ES-I3 (cell line): Measurements from ENCODE around the gene ADRB2.

Experiments
- H3K36me3 ChIP-seq: 2 replicates; pipeline ENCODE4 v1.6.1; 2013; ENCODE audit warnings: mild to moderate bottlenecking, low read length, control low read depth, moderate library complexity; ENCODE audit not compliant: insufficient read depth
- H3K4me1 ChIP-seq: 2 replicates; pipeline ENCODE4 v1.6.1; 2013; ENCODE audit warnings: mild to moderate bottlenecking, control low read depth, low read length; ENCODE audit not compliant: insufficient read depth
- H3K9ac ChIP-seq: 2 replicates; pipeline ENCODE4 v1.6.1; 2013; ENCODE audit warnings: low read depth, mild to moderate bottlenecking, low read length, moderate library complexity
- H3K9me3 ChIP-seq: 2 replicates; pipeline ENCODE4 v1.6.1; 2013; ENCODE audit warnings: mild to moderate bottlenecking, low read length, moderate library complexity; ENCODE audit not compliant: control insufficient read depth, insufficient read depth

Gene ADRB2

DNA sequence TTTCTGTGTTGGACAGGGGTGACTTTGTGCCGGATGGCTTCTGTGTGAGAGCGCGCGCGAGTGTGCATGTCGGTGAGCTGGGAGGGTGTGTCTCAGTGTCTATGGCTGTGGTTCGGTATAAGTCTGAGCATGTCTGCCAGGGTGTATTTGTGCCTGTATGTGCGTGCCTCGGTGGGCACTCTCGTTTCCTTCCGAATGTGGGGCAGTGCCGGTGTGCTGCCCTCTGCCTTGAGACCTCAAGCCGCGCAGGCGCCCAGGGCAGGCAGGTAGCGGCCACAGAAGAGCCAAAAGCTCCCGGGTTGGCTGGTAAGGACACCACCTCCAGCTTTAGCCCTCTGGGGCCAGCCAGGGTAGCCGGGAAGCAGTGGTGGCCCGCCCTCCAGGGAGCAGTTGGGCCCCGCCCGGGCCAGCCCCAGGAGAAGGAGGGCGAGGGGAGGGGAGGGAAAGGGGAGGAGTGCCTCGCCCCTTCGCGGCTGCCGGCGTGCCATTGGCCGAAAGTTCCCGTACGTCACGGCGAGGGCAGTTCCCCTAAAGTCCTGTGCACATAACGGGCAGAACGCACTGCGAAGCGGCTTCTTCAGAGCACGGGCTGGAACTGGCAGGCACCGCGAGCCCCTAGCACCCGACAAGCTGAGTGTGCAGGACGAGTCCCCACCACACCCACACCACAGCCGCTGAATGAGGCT lies at the start of gene ADRB2:
TSS of gene ADRB2 (plus strand) at position 559 of the 686 bp plus-strand sequence. CDS start 221 bp downstream, outside the sequence.
- Histone ChIP-seq H3K36me3 (no peaks in the 10 kb centered on the region), H3K9me3 (no peaks in the 10 kb centered on the region), H3K9ac (peak within 1 kb of the TSS; percentile 54), H3K4me1 (no peaks in the 10 kb centered on the region)

DNA sequence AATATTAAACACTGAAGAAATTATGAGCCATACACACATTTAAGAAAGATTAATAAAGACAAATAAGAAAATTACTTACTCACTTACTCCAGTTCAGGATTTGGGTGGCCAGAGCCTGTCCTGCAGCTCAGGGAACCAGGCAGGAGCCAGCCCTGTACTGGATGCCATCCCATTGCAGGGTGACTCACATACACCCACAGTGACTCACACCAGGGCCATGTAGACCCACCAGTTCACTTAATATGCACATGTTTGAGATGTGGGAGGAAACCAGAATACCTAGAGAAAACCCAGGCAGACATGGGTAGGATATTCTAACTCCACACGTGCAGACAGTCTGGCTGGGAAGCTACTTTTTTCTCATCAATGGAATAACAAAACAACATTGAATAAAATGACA lies 49.6 kb upstream of the ADRB2 start:
- no peaks in the 10 kb centered on the region for H3K36me3 ChIP-seq
- peaks cover 5% of the 10 kb centered on the region; the same call in 1 of the 2 replicates for H3K4me1 ChIP-seq
- no peak overlapping the region for H3K9ac ChIP-seq
- no peaks in the 10 kb centered on the region for H3K9me3 ChIP-seq

DNA sequence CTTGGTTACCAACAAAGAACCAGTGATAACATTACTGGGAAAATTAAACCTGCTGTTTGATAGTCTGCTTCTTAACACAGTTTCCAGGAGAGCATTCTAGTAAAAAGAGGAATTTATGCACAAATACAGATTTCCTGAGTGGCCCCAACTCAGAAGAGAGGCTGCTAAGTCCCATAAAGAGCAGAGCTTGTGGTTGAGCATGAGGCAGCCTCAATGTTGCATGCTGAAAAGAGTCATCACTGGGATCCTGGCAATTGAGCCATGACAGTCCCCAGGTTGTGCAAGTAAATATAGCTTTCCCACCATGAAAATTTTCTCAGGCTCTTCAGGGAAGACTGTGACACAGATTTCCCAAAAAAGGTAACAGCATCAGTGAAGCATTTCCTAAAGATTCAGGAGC lies 47.5 kb upstream of the ADRB2 start:
- Histone ChIP-seq H3K36me3 (no peaks in the 10 kb centered on the region), H3K9ac (no peak overlapping the region), H3K9me3 (no peaks in the 10 kb centered on the region), H3K4me1 (peaks cover 4% of the 10 kb centered on the region; the same call in 1 of the 2 replicates)

DNA sequence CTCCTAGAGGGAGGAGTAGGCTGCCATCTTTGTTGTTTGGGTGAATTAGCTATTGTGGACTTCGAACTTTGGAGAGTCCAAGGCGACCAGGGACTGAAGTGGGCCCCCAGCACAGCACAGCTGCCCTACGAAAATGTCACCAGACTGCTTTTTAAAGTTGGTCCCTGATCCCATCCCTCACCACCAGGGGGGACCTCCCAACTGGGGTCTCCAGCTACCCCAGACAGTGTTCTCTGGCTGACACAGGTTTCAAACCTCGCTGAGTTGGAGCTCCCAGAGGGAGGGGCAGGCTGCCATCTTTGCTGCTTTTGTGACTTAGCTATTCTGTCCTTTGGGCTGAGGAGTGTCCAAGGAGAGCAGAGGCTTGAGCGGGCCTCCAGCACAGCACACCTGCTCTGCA lies 45.7 kb upstream of the ADRB2 start:
- no peaks in the 10 kb centered on the region for H3K4me1 ChIP-seq
- H3K9ac ChIP-seq, result no peak overlapping the region
- H3K36me3 ChIP-seq, result no peaks in the 10 kb centered on the region
- H3K9me3 ChIP-seq, result no peaks in the 10 kb centered on the region

DNA sequence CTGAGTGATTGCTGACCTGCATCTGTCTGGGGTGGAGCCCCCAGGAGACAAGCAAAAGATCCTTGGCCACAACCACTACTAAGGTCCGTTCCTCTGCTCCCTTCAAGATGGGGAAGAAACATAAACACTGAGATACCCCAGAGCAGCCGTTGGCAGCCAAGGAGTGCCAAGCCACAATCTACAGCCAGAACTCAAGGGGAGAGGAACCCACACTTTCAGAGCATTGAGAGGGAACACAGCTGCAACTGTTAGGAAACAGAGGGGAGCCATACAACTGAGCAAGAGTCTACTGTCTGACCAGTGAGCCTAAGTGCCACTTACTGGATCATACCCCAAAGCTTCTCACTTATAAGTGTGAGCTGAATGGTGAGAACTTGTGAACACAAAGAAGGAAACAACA lies 44.6 kb upstream of the ADRB2 start:
- Histone ChIP-seq H3K9me3 (no peaks in the 10 kb centered on the region), H3K4me1 (no peaks in the 10 kb centered on the region), H3K36me3 (no peaks in the 10 kb centered on the region), H3K9ac (no peak overlapping the region)

DNA sequence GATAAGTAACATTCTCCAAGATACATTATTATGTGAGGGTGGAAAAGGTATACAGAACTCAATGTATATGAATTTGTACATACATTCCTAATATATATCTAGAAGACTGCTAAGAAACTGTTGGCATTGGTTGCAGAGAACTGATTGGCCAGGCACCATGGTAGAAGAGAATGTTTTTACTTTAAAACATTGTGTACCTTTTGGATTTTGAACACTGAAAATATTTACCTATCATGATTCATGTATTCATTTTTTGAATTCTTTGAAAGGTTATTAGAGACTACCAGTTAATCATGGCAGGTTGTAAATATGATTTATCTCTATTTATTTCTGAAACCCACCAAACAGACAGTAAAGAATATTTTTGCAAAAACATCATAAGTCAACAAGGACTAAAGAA lies 41.2 kb upstream of the ADRB2 start:
- H3K4me1 ChIP-seq, result no peaks in the 10 kb centered on the region
- no peaks in the 10 kb centered on the region for H3K9me3 ChIP-seq
- H3K36me3 ChIP-seq, result no peaks in the 10 kb centered on the region
- no peak overlapping the region for H3K9ac ChIP-seq

DNA sequence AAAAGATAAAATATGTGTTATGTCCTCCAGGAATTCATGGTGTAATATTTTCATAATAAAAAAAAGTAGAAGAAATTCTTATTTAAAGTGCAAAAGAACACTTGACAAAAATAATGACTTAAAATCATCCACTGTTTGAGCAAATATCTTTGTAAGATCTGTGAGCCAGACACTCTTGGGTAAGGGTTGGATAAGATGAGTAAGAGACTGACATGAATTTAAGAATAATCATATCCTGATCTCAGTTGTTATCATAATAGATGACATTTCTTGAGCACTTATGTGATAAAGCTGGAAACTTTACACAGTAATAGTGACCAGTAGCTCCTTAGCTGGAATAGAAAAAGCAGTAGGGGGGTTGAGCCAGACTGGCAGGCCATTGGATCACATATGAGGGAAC lies 40.0 kb upstream of the ADRB2 start:
- Histone ChIP-seq H3K9me3 (no peaks in the 10 kb centered on the region), H3K36me3 (no peaks in the 10 kb centered on the region), H3K4me1 (no peaks in the 10 kb centered on the region), H3K9ac (no peak overlapping the region)

DNA sequence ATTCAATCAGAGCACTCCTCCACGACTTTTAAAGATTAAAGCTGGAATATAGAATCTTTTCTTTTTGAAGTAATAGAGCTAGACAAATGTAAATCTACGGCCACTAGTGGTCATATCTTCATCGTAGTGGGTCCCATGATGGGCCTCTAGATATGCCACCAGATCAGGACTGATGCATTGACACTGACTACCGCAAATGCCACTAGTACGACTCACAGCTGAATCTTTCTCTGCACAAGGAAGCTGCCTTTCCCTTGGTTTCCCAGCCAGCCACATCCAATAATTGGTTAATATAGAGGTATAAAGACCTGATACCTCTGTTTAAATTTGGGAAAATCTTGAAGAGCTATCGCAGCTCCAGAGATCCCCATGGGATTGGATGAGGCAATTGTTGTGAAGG lies 37.8 kb upstream of the ADRB2 start:
- H3K9me3 ChIP-seq, result no peaks in the 10 kb centered on the region
- H3K9ac ChIP-seq, result no peak overlapping the region
- no peaks in the 10 kb centered on the region for H3K4me1 ChIP-seq
- no peaks in the 10 kb centered on the region for H3K36me3 ChIP-seq

DNA sequence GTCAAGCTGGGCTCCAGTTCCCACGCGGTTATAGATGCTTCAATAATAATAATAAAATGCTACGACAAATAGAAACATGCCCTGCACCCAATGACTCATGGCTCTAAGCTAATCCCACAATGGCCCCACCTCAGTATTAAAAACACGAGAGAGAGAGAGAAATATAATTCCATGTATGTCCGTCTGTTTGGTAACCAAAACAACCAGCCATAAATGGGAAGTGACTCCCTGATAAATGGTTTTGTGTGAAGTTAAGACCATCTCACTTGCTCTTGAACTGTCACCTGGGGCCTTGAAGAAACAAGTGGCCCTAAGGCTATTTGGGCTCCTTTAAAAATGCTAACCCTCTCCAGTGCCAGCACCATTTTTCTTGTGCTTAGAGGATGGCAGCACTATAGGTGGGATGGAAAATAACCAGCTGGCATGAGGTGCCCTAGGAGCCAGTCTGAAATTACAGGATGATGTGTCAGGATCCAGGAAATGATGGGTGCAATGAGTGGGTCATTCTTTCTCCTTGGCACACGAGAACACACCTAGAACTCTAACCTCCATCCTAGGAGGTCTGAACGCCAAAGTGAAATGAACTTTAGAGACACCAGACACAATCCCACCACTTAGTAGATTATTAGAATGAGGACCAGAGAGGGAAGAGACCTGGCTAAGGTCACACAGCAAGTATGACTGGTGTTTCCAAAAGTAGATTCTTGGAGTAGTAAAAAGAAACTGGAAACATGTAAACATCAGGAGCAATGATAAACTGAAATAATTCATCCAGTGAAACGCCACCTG lies 35.7 kb upstream of the ADRB2 start:
- H3K9ac ChIP-seq, result no peak overlapping the region
- H3K9me3 ChIP-seq, result no peaks in the 10 kb centered on the region
- H3K4me1 ChIP-seq, result no peaks in the 10 kb centered on the region
- no peaks in the 10 kb centered on the region for H3K36me3 ChIP-seq

DNA sequence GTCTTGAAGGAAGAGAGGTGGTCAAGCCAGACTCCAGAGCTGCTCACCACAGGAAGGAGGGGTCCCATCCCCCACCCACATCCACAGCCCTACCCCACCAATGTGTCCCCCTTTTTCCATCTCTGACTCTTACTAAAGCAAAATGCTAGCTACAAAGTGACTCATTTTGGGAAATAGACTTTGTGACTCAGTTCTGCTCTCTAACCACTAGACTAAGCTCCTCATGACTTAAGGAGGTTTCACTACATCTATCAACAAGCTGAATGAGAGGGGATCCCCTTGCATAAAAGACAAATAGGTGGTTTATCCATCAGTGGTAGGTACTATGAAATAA lies 35.1 kb upstream of the ADRB2 start:
- Histone ChIP-seq H3K36me3 (no peaks in the 10 kb centered on the region), H3K9ac (no peak overlapping the region), H3K9me3 (no peaks in the 10 kb centered on the region), H3K4me1 (no peaks in the 10 kb centered on the region)

DNA sequence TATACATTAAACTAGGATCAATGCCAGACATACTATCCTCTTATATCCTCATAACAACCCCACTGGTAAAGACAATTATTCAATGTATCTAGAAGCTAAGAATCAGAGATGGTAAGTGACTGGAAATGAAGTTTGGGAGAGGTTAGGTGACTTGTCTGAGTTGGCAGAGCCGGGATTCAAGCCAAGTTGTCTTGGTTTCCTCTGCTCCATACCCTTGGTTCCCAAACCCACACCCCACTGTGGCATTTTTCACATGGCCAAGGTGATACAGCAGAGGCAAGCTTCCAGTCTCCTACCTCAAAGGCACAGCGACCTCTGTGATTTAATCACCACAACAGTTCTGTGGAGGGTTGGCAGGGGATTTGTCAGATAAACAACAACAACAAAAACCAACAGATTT lies 34.7 kb upstream of the ADRB2 start:
- Histone ChIP-seq H3K9me3 (no peaks in the 10 kb centered on the region), H3K4me1 (no peaks in the 10 kb centered on the region), H3K36me3 (no peaks in the 10 kb centered on the region), H3K9ac (no peak overlapping the region)

DNA sequence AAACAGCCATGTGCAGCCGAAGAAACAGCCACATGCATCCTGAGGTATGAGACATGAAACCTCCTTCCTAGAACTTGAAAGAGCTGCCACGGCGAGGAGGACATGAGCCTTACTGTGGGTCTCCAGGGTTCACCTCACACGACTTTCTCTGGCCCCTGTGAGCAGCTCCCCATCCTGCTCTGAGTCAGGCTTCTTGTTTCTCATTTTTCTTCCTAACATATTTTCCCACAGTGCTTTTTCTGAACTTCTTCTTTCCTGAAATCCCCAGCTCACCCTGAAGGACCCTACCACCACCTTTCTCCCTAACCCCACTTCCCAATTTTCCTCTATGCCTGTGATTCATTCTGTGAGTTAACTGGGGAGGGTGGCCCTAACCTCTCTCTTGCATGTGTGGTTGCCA lies 33.7 kb upstream of the ADRB2 start:
- Histone ChIP-seq H3K4me1 (no peaks in the 10 kb centered on the region), H3K9ac (no peak overlapping the region), H3K36me3 (no peaks in the 10 kb centered on the region), H3K9me3 (no peaks in the 10 kb centered on the region)

DNA sequence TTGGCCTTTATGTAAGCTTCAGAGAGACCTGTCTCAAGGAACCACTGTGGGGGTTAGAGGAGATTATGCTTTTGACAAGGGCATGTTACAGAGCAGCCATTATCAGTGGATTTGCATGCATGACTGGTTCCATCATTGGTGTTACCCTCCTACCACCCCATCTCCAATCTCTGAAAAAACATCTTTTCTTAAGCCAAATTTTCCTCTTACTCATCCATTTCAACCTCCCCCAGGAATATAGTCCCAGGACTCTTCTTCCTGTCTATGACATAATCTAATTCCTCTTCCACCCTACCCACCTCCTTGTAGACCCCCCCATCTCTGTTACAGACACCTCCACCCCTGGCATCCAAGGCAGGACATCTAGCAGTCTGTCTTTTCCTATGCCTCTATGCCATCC lies 33.1 kb upstream of the ADRB2 start:
- no peak overlapping the region for H3K9ac ChIP-seq
- H3K4me1 ChIP-seq, result no peaks in the 10 kb centered on the region
- no peaks in the 10 kb centered on the region for H3K36me3 ChIP-seq
- H3K9me3 ChIP-seq, result no peaks in the 10 kb centered on the region

DNA sequence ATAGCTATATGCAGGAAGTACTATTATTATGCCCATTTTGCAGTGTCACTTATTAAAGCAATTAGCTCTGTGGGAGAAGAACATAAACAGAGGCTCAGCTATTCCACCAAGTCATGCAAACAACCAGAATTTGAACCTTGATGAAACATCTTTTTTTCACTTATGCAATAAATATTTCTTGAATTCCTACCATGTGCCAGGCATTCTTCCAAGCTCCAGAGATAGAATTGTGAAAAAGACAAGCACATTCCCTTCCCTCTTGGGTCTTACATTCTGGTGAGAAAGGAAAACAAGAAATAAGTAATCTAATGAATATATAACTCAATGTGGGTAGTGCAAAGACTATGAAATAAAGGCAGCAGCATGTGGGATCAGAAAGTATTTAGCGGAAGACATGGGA lies 32.1 kb upstream of the ADRB2 start:
- H3K36me3 ChIP-seq, result no peaks in the 10 kb centered on the region
- H3K4me1 ChIP-seq, result no peaks in the 10 kb centered on the region
- no peak overlapping the region for H3K9ac ChIP-seq
- H3K9me3 ChIP-seq, result no peaks in the 10 kb centered on the region
